H9 (cell line): Measurements from ENCODE around the gene CATSPERZ. TPM values are rescaled to one million over a fixed set of nuclear protein-coding genes. Genes with fewer than 3 reads are reported as not detected.

Source experiments
- DNase-seq: peaks from one replicate; pipeline ENCODE4 v3.0.0-alpha.2; 2017
- H2AFZ ChIP-seq: one replicate; pipeline ENCODE4 v1.6.1; 2013; ENCODE audit warnings: mild to moderate bottlenecking, low read length, control low read depth, moderate library complexity
- H2AK5ac ChIP-seq: 2 replicates; pipeline ENCODE4 v1.6.1; 2013; ENCODE audit warnings: low read length, control low read depth, mixed read lengths; ENCODE audit not compliant: insufficient read length
- H2BK120ac ChIP-seq: one replicate; pipeline ENCODE4 v1.6.1; 2013; ENCODE audit warnings: low read depth, mild to moderate bottlenecking, low read length, control low read depth, inconsistent platforms; ENCODE audit not compliant: poor library complexity, severe bottlenecking
- H2BK12ac ChIP-seq: 2 replicates; pipeline ENCODE4 v1.6.1; 2013; ENCODE audit warnings: low read length, control low read depth, mixed read lengths, low read depth; ENCODE audit not compliant: insufficient read length
- H2BK15ac ChIP-seq: 2 replicates; pipeline ENCODE4 v1.6.1; 2013; ENCODE audit warnings: low read depth, low read length, control low read depth
- H2BK20ac ChIP-seq: one replicate; pipeline ENCODE4 v1.6.1; 2013; ENCODE audit warnings: low read depth, mild to moderate bottlenecking, low read length, control low read depth, inconsistent platforms; ENCODE audit not compliant: poor library complexity, severe bottlenecking
- H2BK5ac ChIP-seq: 2 replicates; pipeline ENCODE4 v1.6.1; 2013; ENCODE audit warnings: low read length, control low read depth, mixed read lengths; ENCODE audit not compliant: insufficient read length
- H3K14ac ChIP-seq: 2 replicates; pipeline ENCODE4 v1.6.1; 2013; ENCODE audit warnings: low read length, control low read depth; ENCODE audit not compliant: insufficient read depth
- H3K18ac ChIP-seq: 2 replicates; pipeline ENCODE4 v1.6.1; 2013; ENCODE audit warnings: low read depth, mild to moderate bottlenecking, mixed read lengths, low read length, control low read depth; ENCODE audit not compliant: insufficient read length
- H3K23ac ChIP-seq: 2 replicates; pipeline ENCODE4 v1.6.1; 2013; ENCODE audit warnings: low read length, control low read depth, mixed read lengths, low read depth; ENCODE audit not compliant: insufficient read length
- H3K23me2 ChIP-seq: 2 replicates; pipeline ENCODE4 v1.6.1; 2013; ENCODE audit warnings: low read depth, mild to moderate bottlenecking, mixed read lengths, low read length, control low read depth; ENCODE audit not compliant: insufficient read length, poor library complexity, severe bottlenecking
- H3K27ac ChIP-seq: 2 replicates; pipeline ENCODE4 v1.5.1; 2013; ENCODE audit warnings: low read length, control low read depth, mixed read lengths, low read depth; ENCODE audit not compliant: insufficient read length
- H3K27me3 ChIP-seq: 2 replicates; pipeline ENCODE4 v1.6.1; 2013; ENCODE audit warnings: low read length, control low read depth, inconsistent platforms; ENCODE audit not compliant: insufficient read depth
- H3K4ac ChIP-seq: 2 replicates; pipeline ENCODE4 v1.6.1; 2013; ENCODE audit warnings: low read depth, mild to moderate bottlenecking, control low read depth, inconsistent platforms, low read length, moderate library complexity
- H3K4me1 ChIP-seq: 2 replicates; pipeline ENCODE4 v1.6.1; 2013; ENCODE audit warnings: low read length, control low read depth, inconsistent platforms; ENCODE audit not compliant: insufficient read depth
- H3K4me2 ChIP-seq: 2 replicates; pipeline ENCODE4 v1.6.1; 2013; ENCODE audit warnings: low read length, control low read depth, mixed read lengths; ENCODE audit not compliant: insufficient read length, insufficient read depth
- H3K56ac ChIP-seq: 2 replicates; pipeline ENCODE4 v1.6.1; 2013; ENCODE audit warnings: low read depth, mild to moderate bottlenecking, mixed read lengths, low read length, control low read depth; ENCODE audit not compliant: insufficient read length
- H3K79me1 ChIP-seq: 2 replicates; pipeline ENCODE4 v1.6.1; 2013; ENCODE audit warnings: low read depth, mild to moderate bottlenecking, moderate library complexity, low read length, control low read depth, inconsistent platforms; ENCODE audit not compliant: insufficient read depth, poor library complexity, severe bottlenecking
- H3K79me2 ChIP-seq: 2 replicates; pipeline ENCODE4 v1.6.1; 2013; ENCODE audit warnings: low read length, control low read depth, inconsistent platforms; ENCODE audit not compliant: insufficient read depth
- H3K9ac ChIP-seq: 2 replicates; pipeline ENCODE4 v1.6.1; 2013; ENCODE audit warnings: low read length, control low read depth, mixed read lengths; ENCODE audit not compliant: insufficient read length; ENCODE audit errors: extremely low read depth
- H3K9me3 ChIP-seq: one replicate; pipeline ENCODE4 v1.6.1; 2013; ENCODE audit warnings: low read depth, low read length, inconsistent platforms; ENCODE audit not compliant: control insufficient read depth
- H3T11ph ChIP-seq: one replicate; pipeline ENCODE4 v1.6.1; 2013; ENCODE audit warnings: mild to moderate bottlenecking, low read length, control low read depth, inconsistent platforms
- H4K20me1 ChIP-seq: one replicate; pipeline ENCODE4 v1.6.1; 2013; ENCODE audit not compliant: control insufficient read depth, insufficient read length, insufficient read depth
- H4K5ac ChIP-seq: 2 replicates; pipeline ENCODE4 v1.6.1; 2013; ENCODE audit warnings: low read depth, mild to moderate bottlenecking, mixed read lengths, low read length, control low read depth; ENCODE audit not compliant: insufficient read length
- H4K8ac ChIP-seq: replicated peaks from 2 replicates; pipeline ENCODE4 v1.6.1; 2013; ENCODE audit warnings: low read length, control low read depth, mixed read lengths, low read depth; ENCODE audit not compliant: insufficient read length
- H4K91ac ChIP-seq: 2 replicates; pipeline ENCODE4 v1.6.1; 2013; ENCODE audit warnings: low read depth, mild to moderate bottlenecking, moderate library complexity, mixed read lengths, low read length, control low read depth; ENCODE audit not compliant: insufficient read length
- H3K27ac Mint-ChIP-seq, 3 experiments: 2 replicates in 2 of 3; 3 replicates in 1 of 3; pipeline ENCODE4 v1.8.0; 2020 to 2021; ENCODE audit warnings: mixed read lengths in 3 of 3, mild to moderate bottlenecking in 1 of 3, moderate library complexity in 1 of 3
- H3K27me3 Mint-ChIP-seq: 2 replicates; pipeline ENCODE4 v1.8.0; 2021; ENCODE audit warnings: low read depth, mild to moderate bottlenecking, moderate library complexity, mixed read lengths
- H3K36me3 Mint-ChIP-seq, 3 experiments: 2 replicates in 2 of 3; 3 replicates in 1 of 3; pipeline ENCODE4 v1.8.0; 2020 to 2021; ENCODE audit warnings: low read depth in 3 of 3, mixed read lengths in 3 of 3; ENCODE audit not compliant: insufficient read depth in 1 of 3
- H3K4me1 Mint-ChIP-seq, 2 experiments: 2 replicates each; pipeline ENCODE4 v1.8.0; 2020; ENCODE audit warnings: mixed read lengths in 2 of 2
- H3K4me3 Mint-ChIP-seq, 2 experiments: 2 replicates in 1 of 2; 3 replicates in 1 of 2; pipeline ENCODE4 v1.8.0; 2020 to 2021; ENCODE audit warnings: mild to moderate bottlenecking in 2 of 2, mixed read lengths in 2 of 2, moderate library complexity in 1 of 2
- H3K9me3 Mint-ChIP-seq, 2 experiments: 2 replicates in 1 of 2; 3 replicates in 1 of 2; pipeline ENCODE4 v1.8.0; 2020; ENCODE audit warnings: mild to moderate bottlenecking in 2 of 2, mixed read lengths in 2 of 2, moderate library complexity in 1 of 2
- WGBS: extraction: QIAGEN DNeasy Blood & Tissue Kit; methylation state at CpG from one replicate; pipeline ENCODE4 v1.1.7; 2013; ENCODE audit warnings: missing lambda C conversion rate, low lambda C conversion rate, mixed read lengths; ENCODE audit not compliant: insufficient read length; ENCODE audit errors: extremely low coverage; 5-methylcytosine and 5-hydroxymethylcytosine counted together
- total RNA-seq: library from RNA; stranded (reverse); gene quantifications from 2 replicates; pipeline ENCODE4 v1.2.1, GENCODE V29; 2021
- TF ChIP-seq, protein P1 (sequence below): fragments of 200-600 bp; sonication (generic); conservative IDR thresholded peaks from 3 replicates; pipeline ENCODE4 v1.8.0; 2021; ENCODE audit warnings: antibody characterized with exemption, mild to moderate bottlenecking

Gene CATSPERZ
- total RNA-seq, 1 experiment from 2014 or later: 0.92 TPM

- Mint-ChIP-seq H3K27ac (no peak overlapping the region), H3K4me1 (peaks cover 4 to 10% of the 10 kb centered on the region in 2 experiments), H3K36me3 (peaks cover 0 to 2% (median 0%) of the 10 kb centered on the region in 3 experiments; a peak in 3 of 7 replicates), H3K4me3 (peak overlapping the region; percentile 47 to 77; a peak in 2 of 5 replicates), H3K27me3 (peaks cover 78% of the 10 kb centered on the region), H3K9me3 (no peaks in the 10 kb centered on the region; a peak in 2 of 5 replicates)
- Histone ChIP-seq H3K9ac (no peak overlapping the region), H2AK5ac (no peak overlapping the region), H3K79me1 (no peaks in the 10 kb centered on the region), H3K9me3 (no peaks in the 10 kb centered on the region), H2BK15ac (no peak overlapping the region), H3K4ac (no peak overlapping the region), H4K20me1 (no peaks in the 10 kb centered on the region), H3T11ph (no peak overlapping the region), H3K4me2 (peak overlapping the region; percentile 58), H3K56ac (no peak overlapping the region), H2BK12ac (no peak overlapping the region), H3K23ac (no peak overlapping the region), H2BK20ac (no peak overlapping the region), H4K91ac (no peak overlapping the region), H3K14ac (no peak overlapping the region; the same call in 1 of the 2 replicates), H2AFZ (no peak overlapping the region), H3K4me1 (no peaks in the 10 kb centered on the region), H2BK120ac (no peak overlapping the region), H2BK5ac (no peak overlapping the region), H4K5ac (no peak overlapping the region), H4K8ac (no peak overlapping the region), H3K27ac (no peak overlapping the region), H3K27me3 (peaks cover 63% of the 10 kb centered on the region), H3K18ac (no peak overlapping the region), H3K23me2 (peaks cover 3% of the 10 kb centered on the region), H3K79me2 (no peaks in the 10 kb centered on the region)
- TF ChIP-seq, protein P1, sequence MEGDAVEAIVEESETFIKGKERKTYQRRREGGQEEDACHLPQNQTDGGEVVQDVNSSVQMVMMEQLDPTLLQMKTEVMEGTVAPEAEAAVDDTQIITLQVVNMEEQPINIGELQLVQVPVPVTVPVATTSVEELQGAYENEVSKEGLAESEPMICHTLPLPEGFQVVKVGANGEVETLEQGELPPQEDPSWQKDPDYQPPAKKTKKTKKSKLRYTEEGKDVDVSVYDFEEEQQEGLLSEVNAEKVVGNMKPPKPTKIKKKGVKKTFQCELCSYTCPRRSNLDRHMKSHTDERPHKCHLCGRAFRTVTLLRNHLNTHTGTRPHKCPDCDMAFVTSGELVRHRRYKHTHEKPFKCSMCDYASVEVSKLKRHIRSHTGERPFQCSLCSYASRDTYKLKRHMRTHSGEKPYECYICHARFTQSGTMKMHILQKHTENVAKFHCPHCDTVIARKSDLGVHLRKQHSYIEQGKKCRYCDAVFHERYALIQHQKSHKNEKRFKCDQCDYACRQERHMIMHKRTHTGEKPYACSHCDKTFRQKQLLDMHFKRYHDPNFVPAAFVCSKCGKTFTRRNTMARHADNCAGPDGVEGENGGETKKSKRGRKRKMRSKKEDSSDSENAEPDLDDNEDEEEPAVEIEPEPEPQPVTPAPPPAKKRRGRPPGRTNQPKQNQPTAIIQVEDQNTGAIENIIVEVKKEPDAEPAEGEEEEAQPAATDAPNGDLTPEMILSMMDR: no peak
- WGBS: no CpG with 5 or more reads among the region's 96 CpGs
- no peak for DNase-seq
These were observed 8.3 kb upstream of the CATSPERZ start for GRCh38 chr11:64291752-64292459.
